ENCODE results near the gene OGDH.

Gene OGDH

DNA sequence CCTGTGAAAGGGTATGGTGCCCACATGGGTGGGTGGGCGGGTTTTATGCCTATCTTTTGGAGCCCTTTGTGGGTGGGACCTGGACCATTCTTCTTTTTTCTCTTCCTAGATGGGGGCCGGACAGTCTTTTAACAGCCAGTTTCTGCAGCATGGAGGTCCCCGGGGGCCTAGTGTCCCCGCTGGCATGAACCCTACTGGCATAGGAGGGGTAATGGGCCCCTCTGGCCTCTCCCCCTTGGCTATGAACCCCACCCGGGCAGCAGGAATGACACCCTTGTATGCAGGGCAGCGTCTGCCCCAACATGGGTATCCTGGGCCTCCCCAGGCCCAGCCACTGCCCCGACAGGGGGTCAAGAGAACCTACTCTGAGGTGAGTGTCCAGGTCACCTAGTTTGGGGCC is 151.3 kb downstream of the OGDH start:
- H3K4me3 ChIP-seq (ENCODE audit: severe bottlenecking): no peak overlapping the region
- peaks cover 8% of the 10 kb centered on the region for H3K4me1 ChIP-seq (ENCODE audit: insufficient read depth, poor library complexity, severe bottlenecking)
- no peaks in the 10 kb centered on the region for H3K27me3 ChIP-seq (ENCODE audit: insufficient read depth, poor library complexity, severe bottlenecking)
- DNase-seq (ENCODE audit: low spot score) (no peak), ATAC-seq (ENCODE audit: low read depth) (no peak)
- H3K36me3 ChIP-seq (ENCODE audit: low read depth): peaks cover 33% of the 10 kb centered on the region
- no peaks in the 10 kb centered on the region for H3K9me3 ChIP-seq (ENCODE audit: severe bottlenecking)
- TF ChIP-seq, protein P1, sequence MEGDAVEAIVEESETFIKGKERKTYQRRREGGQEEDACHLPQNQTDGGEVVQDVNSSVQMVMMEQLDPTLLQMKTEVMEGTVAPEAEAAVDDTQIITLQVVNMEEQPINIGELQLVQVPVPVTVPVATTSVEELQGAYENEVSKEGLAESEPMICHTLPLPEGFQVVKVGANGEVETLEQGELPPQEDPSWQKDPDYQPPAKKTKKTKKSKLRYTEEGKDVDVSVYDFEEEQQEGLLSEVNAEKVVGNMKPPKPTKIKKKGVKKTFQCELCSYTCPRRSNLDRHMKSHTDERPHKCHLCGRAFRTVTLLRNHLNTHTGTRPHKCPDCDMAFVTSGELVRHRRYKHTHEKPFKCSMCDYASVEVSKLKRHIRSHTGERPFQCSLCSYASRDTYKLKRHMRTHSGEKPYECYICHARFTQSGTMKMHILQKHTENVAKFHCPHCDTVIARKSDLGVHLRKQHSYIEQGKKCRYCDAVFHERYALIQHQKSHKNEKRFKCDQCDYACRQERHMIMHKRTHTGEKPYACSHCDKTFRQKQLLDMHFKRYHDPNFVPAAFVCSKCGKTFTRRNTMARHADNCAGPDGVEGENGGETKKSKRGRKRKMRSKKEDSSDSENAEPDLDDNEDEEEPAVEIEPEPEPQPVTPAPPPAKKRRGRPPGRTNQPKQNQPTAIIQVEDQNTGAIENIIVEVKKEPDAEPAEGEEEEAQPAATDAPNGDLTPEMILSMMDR (IDR thresholded peaks at IDR 0.05; ENCODE audit: poor library complexity, severe bottlenecking): no peak
- H3K27ac ChIP-seq (ENCODE audit: poor library complexity, severe bottlenecking): no peak overlapping the region
